GM18868 (cell line): ENCODE data around the gene SDC1.
A peak's percentile ranks its signal among the peaks of the same experiment; 100 is the strongest.

Source experiments
- ATAC-seq: cut with Tn5 transposase; IDR thresholded peaks from one replicate; pipeline ENCODE4 v1.9.1; 2021; ENCODE audit warnings: mild to moderate bottlenecking, moderate library complexity; ENCODE audit not compliant: unreplicated experiment

Gene SDC1

GRCh38 chr2:20173496-20174402 lies 51.2 kb downstream of the SDC1 start:
- no peak for ATAC-seq

- ATAC-seq: no peak
Measured at GRCh38 chr2:20173064-20173463, 51.9 kb downstream of the SDC1 start.

GRCh38 chr2:20172273-20173055 lies 52.5 kb downstream of the SDC1 start:
- no peak for ATAC-seq

GRCh38 chr2:20171445-20171977 lies 53.4 kb downstream of the SDC1 start:
- ATAC-seq: no peak

GRCh38 chr2:20170704-20171250 lies 54.2 kb downstream of the SDC1 start:
- no peak for ATAC-seq

GRCh38 chr2:20169796-20170703 lies 54.9 kb downstream of the SDC1 start:
- ATAC-seq: no peak

GRCh38 chr2:20168727-20169696 lies 55.9 kb downstream of the SDC1 start:
- ATAC-seq: no peak

- ATAC-seq: no peak
Measured at GRCh38 chr2:20168048-20168726, 56.7 kb downstream of the SDC1 start.

GRCh38 chr2:20167356-20167755 lies 57.6 kb downstream of the SDC1 start:
- no peak for ATAC-seq

GRCh38 chr2:20165677-20166509 lies 59.0 kb downstream of the SDC1 start:
- ATAC-seq: peak; percentile 47

- ATAC-seq: no peak
Measured at GRCh38 chr2:20164734-20165478, 60.0 kb downstream of the SDC1 start.

GRCh38 chr2:20164061-20164733 lies 60.7 kb downstream of the SDC1 start:
- ATAC-seq: no peak

- no peak for ATAC-seq
Measured at GRCh38 chr2:20159411-20160070, 65.4 kb downstream of the SDC1 start.

- peak; percentile 60 for ATAC-seq
Measured at GRCh38 chr2:20157193-20157891, 67.6 kb downstream of the SDC1 start.

GRCh38 chr2:20156836-20157192 lies 68.1 kb downstream of the SDC1 start:
- peak; percentile 12 for ATAC-seq
